Right atrium auricular region (tissue), 2 donors: ENCODE results near the gene CAP2. TPM values are rescaled to one million over a fixed set of nuclear protein-coding genes. Genes with fewer than 3 reads are reported as not detected.

Experiments
- DNase-seq: peaks from one replicate; pipeline ENCODE4 v3.0.0-alpha.2; 2019; ENCODE audit warnings: low spot score
- H3K27ac ChIP-seq, 2 donors: fragments of 200-600 bp; sonication (generic); 1 replicate in 1 of 2; 2 replicates in 1 of 2; pipeline ENCODE4 v1.5.1; 2016 to 2019
- H3K27me3 ChIP-seq, 2 donors: fragments of 200-600 bp; sonication (generic); one replicate each; pipeline versions ENCODE4 v1.5.1 to v1.6.0; 2017 to 2019
- H3K36me3 ChIP-seq: fragments of 200-600 bp; sonication (generic); one replicate; pipeline ENCODE4 v1.5.1; 2016
- H3K4me1 ChIP-seq, 2 donors: fragments of 200-600 bp; sonication (generic); one replicate each; pipeline versions ENCODE4 v1.5.1 to v1.6.0; 2017 to 2019
- H3K4me3 ChIP-seq, 2 donors: fragments of 200-600 bp; sonication (generic); 1 replicate in 1 of 2; 2 replicates in 1 of 2; pipeline ENCODE4 v1.5.1; 2017 to 2019; ENCODE audit warnings: mild to moderate bottlenecking in 1 of 2, moderate library complexity in 1 of 2
- H3K9me3 ChIP-seq, 2 donors: fragments of 200-600 bp; sonication (generic); one replicate each; pipeline ENCODE4 v1.5.1; 2019
- total RNA-seq, 2 donors: library from RNA; depleted of rRNA; stranded (reverse); fragments of >200 nt; gene quantifications; one replicate each; pipeline ENCODE4 v1.1.0, GENCODE V29; 2016
- TF ChIP-seq, protein P1 (sequence below), 2 donors: fragments of 200-600 bp; sonication (generic); IDR thresholded peaks; one replicate each; pipeline ENCODE4 v1.5.1; 2019; ENCODE audit warnings: antibody characterized with exemption in 2 of 2

Gene CAP2
- total RNA-seq, 2 donors from 2014 or later = 59.9 to 63.6 TPM

DNA sequence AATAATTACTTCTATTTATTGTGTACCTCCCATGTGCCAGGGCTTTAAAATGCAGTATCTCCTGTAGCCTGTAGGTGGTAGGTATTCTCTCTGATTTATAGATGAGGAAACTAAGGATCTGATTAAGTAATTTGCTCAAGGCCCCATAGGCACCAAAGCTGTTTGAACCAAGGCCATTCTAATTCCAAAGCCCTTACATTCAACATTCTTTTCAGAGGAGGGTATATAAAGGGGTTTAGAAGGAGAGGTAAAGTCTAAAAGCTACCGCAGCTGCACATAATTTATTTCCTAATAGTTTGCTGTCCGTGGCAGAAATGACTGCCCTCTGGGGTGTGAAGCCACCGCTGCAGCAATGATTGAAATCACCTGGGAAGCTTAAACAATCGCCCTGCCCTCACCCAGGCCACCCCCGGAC is 111.7 kb downstream of the CAP2 start:
- Histone ChIP-seq H3K27me3 (no peaks in the 10 kb centered on the region), H3K36me3 (no peaks in the 10 kb centered on the region), H3K27ac (no peak overlapping the region), H3K4me1 (no peaks in the 10 kb centered on the region), H3K9me3 (no peaks in the 10 kb centered on the region), H3K4me3 (no peak overlapping the region)
- TF ChIP-seq, protein P1, sequence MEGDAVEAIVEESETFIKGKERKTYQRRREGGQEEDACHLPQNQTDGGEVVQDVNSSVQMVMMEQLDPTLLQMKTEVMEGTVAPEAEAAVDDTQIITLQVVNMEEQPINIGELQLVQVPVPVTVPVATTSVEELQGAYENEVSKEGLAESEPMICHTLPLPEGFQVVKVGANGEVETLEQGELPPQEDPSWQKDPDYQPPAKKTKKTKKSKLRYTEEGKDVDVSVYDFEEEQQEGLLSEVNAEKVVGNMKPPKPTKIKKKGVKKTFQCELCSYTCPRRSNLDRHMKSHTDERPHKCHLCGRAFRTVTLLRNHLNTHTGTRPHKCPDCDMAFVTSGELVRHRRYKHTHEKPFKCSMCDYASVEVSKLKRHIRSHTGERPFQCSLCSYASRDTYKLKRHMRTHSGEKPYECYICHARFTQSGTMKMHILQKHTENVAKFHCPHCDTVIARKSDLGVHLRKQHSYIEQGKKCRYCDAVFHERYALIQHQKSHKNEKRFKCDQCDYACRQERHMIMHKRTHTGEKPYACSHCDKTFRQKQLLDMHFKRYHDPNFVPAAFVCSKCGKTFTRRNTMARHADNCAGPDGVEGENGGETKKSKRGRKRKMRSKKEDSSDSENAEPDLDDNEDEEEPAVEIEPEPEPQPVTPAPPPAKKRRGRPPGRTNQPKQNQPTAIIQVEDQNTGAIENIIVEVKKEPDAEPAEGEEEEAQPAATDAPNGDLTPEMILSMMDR (IDR thresholded peaks at IDR 0.05) = peak in 1 of 2 donors; percentile 43
- no peak for DNase-seq

DNA sequence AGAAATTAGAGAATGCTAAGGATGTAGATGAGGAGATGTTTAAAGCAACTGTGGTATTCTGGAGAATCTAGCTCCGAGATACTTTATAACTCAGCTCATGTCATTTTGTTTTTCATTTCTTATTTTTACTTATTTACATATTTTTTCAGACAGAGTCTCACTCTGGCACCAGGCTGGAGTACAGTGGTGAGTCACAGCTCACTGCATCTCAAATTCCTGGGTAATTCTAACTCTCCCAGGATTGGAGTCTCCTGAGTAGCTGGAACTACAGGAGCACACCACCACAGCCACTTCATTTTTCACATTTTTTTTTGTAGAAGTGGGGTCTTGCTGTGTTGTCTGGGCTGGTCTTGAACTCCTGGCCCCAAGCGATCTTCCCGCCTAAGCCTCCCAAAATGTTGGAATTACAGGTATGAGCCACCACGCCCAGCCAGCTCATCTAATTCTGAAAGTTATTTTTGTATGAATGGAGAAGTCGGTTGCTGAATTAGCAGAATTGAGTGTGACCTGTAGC is 112.4 kb downstream of the CAP2 start:
- TF ChIP-seq, protein P1 (IDR thresholded peaks at IDR 0.05) = no peak
- H3K36me3 ChIP-seq = no peaks in the 10 kb centered on the region
- H3K4me3 ChIP-seq = no peak overlapping the region
- H3K27ac ChIP-seq = no peak overlapping the region
- H3K4me1 ChIP-seq = no peaks in the 10 kb centered on the region
- no peaks in the 10 kb centered on the region for H3K27me3 ChIP-seq
- H3K9me3 ChIP-seq = no peaks in the 10 kb centered on the region
- no peak for DNase-seq

DNA sequence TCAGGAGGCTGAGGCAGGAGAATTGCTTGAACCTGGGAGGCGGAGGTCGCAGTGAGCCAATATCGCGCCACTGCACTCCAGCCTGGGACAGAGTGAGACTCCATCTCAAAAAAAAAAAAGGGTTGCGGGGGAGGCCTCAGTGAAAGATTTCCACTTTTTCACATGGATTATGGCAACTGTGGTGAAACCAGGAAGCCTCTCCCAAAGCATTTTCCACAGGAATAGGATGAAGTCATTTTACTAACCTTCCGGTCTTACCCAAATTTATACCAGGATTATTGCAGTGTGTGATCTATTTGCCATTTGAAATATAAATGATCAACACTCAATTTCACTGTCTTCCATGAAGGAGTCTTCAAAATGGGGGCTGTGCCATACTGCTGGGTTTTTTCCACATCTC is 113.1 kb downstream of the CAP2 start:
- no peak for DNase-seq
- Histone ChIP-seq H3K27me3 (no peaks in the 10 kb centered on the region), H3K9me3 (no peaks in the 10 kb centered on the region), H3K4me3 (no peak overlapping the region), H3K27ac (no peak overlapping the region), H3K4me1 (no peaks in the 10 kb centered on the region), H3K36me3 (no peaks in the 10 kb centered on the region)
- TF ChIP-seq, protein P1 (IDR thresholded peaks at IDR 0.05) = no peak

DNA sequence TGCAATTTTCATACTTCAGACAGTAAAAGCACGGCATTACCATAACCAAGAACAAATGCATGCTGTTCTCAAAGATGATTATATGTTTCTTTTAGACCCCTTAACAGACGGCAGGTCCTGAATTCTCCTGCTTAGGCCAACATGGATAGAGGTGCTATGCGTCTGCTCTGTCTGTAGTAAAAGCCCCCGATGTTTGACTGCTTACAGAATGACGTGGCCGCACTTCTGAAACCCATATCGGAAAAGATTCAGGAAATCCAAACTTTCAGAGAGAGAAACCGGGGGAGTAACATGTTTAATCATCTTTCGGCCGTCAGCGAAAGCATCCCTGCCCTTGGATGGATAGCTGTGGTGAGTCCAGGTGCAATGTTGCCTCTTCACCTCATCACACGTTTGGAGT is 113.6 kb downstream of the CAP2 start:
- no peaks in the 10 kb centered on the region for H3K27me3 ChIP-seq
- H3K4me1 ChIP-seq = no peaks in the 10 kb centered on the region
- H3K27ac ChIP-seq = no peak overlapping the region
- H3K36me3 ChIP-seq = no peaks in the 10 kb centered on the region
- no peak overlapping the region for H3K4me3 ChIP-seq
- TF ChIP-seq, protein P1 (IDR thresholded peaks at IDR 0.05) = no peak
- no peak for DNase-seq
- no peaks in the 10 kb centered on the region for H3K9me3 ChIP-seq

DNA sequence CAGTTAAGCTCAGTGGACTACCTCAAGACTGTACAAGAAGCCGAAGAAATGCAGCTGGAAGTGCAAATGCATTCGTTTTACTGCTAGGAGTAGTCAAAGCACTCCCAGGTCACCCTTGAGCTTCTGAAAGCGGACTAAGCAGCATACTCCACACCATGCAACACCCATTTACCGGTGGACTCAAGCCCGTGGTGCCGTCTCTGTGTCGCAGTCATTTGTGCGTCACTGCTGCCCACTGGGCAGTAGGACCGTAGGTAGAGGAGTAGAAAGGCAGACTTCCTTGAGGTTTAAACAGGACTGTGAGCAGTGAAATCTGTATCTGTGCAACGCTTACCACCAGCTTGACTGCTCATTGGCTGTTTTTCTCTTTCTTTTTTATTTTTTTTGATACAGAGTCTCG is 117.7 kb downstream of the CAP2 start:
- Histone ChIP-seq H3K27ac (no peak overlapping the region), H3K4me3 (no peak overlapping the region), H3K27me3 (no peaks in the 10 kb centered on the region), H3K36me3 (peaks cover 9% of the 10 kb centered on the region), H3K9me3 (no peaks in the 10 kb centered on the region), H3K4me1 (no peaks in the 10 kb centered on the region)
- DNase-seq = no peak
- TF ChIP-seq, protein P1 (IDR thresholded peaks at IDR 0.05) = no peak

DNA sequence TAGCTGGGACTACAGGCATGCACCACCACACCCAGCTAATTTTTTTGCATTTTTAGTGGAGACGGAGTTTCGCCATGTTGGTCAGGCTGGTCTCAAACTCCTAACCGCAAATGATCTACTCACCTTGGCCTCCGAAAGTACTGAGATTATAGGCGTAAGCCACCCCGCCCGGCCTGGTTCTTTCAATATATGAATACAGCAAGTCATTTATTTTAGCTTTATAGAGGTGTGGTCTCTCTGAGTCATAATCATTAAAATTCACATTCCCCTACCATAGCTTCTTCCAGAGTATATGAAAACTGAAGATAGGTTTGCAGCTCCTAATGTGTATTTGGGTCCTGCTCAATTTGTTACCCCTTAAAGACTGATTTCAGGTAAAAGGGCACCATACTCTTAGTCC is 118.2 kb downstream of the CAP2 start:
- H3K4me1 ChIP-seq = no peaks in the 10 kb centered on the region
- H3K36me3 ChIP-seq = peaks cover 9% of the 10 kb centered on the region
- H3K27ac ChIP-seq = no peak overlapping the region
- TF ChIP-seq, protein P1 (IDR thresholded peaks at IDR 0.05) = no peak
- no peak overlapping the region for H3K4me3 ChIP-seq
- H3K9me3 ChIP-seq = no peaks in the 10 kb centered on the region
- no peak for DNase-seq
- H3K27me3 ChIP-seq = no peaks in the 10 kb centered on the region
